Loucy (cell line): ENCODE measurements around the gene ALDH3A1.

Source experiments
- EZH2phosphoT487 ChIP-seq: fragments of 200-600 bp; IDR thresholded peaks from 2 replicates; pipeline ENCODE4 v1.6.1; 2018; ENCODE audit warnings: antibody characterized with exemption, mild to moderate bottlenecking, moderate library complexity, borderline replicate concordance
- TF ChIP-seq, protein P1 (sequence below): fragments of 200-600 bp; sonication (generic); conservative IDR thresholded peaks from 2 replicates; pipeline ENCODE4 v1.5.1; 2014; ENCODE audit warnings: mild to moderate bottlenecking, antibody characterized with exemption, low read length

DNA sequence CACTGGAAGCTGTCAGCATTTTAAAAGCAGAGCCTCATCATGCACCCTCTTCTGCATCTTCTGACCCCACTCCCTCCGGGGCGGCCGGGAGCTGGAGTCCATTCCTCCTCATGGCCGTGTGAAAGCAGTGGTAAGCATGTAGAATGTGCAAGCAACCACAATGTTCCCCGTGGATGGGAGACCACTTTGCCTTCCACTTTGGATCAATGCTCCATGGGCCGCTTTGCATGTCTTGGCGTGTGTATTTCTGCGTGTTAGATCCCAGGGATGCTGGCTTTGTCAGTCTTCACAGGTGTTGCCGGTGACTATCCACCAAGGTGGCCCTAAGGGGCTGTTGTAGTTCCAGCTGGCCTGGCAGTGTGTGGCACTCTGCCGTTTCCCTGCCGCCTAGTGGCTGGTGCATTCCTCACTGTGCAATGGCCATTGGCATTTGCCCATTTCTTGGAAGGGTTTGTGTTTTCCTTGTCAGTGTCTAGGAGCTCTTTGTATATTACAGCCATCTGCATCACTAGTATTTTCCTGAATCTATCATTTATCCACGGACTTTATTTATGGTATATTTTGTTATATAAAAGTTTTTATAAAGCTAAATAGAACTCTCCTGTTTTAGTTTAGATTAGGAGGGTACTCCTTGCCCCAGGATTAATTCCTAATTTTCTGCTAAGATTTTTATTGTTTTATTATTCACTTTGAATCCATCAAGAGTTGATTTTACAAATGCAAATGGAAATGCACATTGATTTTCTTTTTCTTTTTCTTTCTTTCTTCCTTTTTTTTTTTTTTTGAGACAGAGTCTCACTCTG, 5.8 kb upstream of the ALDH3A1 start:
- TF ChIP-seq, protein P1, sequence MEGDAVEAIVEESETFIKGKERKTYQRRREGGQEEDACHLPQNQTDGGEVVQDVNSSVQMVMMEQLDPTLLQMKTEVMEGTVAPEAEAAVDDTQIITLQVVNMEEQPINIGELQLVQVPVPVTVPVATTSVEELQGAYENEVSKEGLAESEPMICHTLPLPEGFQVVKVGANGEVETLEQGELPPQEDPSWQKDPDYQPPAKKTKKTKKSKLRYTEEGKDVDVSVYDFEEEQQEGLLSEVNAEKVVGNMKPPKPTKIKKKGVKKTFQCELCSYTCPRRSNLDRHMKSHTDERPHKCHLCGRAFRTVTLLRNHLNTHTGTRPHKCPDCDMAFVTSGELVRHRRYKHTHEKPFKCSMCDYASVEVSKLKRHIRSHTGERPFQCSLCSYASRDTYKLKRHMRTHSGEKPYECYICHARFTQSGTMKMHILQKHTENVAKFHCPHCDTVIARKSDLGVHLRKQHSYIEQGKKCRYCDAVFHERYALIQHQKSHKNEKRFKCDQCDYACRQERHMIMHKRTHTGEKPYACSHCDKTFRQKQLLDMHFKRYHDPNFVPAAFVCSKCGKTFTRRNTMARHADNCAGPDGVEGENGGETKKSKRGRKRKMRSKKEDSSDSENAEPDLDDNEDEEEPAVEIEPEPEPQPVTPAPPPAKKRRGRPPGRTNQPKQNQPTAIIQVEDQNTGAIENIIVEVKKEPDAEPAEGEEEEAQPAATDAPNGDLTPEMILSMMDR = peak; percentile 50
- TF ChIP-seq EZH2phosphoT487 = no peak
